HG02938 (cell line): ENCODE results near the gene ALG1L2.
"Not testable (repeated sequence)": the region's sequence is repeated elsewhere in the genome, so short reads cannot be mapped to it uniquely, and the experiment has no call there.

ENCODE experiments used
- ATAC-seq: cut with Tn5 transposase; IDR thresholded peaks from one replicate; pipeline ENCODE4 v1.9.1; 2021; ENCODE audit warnings: mild to moderate bottlenecking, moderate library complexity; ENCODE audit not compliant: unreplicated experiment

Gene ALG1L2

GRCh38 chr3:130081351-130081881 is at the start of gene ALG1L2:
TSS of gene ALG1L2 (plus strand) at chr3:130081831. CDS start at chr3:130082017, 186 bp downstream.
- ATAC-seq: no peak

- not testable (repeated sequence) for ATAC-seq
These were observed 44.4 kb upstream of the ALG1L2 start for GRCh38 chr3:130037126-130037815.

GRCh38 chr3:130042736-130043135 is 38.9 kb upstream of the ALG1L2 start:
- ATAC-seq: not testable (repeated sequence)

- ATAC-seq: not testable (repeated sequence)
These were observed 38.0 kb upstream of the ALG1L2 start for GRCh38 chr3:130043658-130044057.

GRCh38 chr3:130044370-130044769 is 37.3 kb upstream of the ALG1L2 start:
- no peak for ATAC-seq

GRCh38 chr3:130048726-130049125 is 32.9 kb upstream of the ALG1L2 start:
- no peak for ATAC-seq

- not testable (repeated sequence) for ATAC-seq
These were observed 29.3 kb upstream of the ALG1L2 start for GRCh38 chr3:130052366-130052765.

GRCh38 chr3:130052965-130053364 is 28.7 kb upstream of the ALG1L2 start:
- ATAC-seq: not testable (repeated sequence)

- ATAC-seq: not testable (repeated sequence)
These were observed 23.9 kb upstream of the ALG1L2 start for GRCh38 chr3:130057536-130058266.

- not testable (repeated sequence) for ATAC-seq
These were observed 23.4 kb upstream of the ALG1L2 start for GRCh38 chr3:130058267-130058657.

- ATAC-seq: not testable (repeated sequence)
These were observed 22.9 kb upstream of the ALG1L2 start for GRCh38 chr3:130058716-130059115.

- ATAC-seq: not testable (repeated sequence)
These were observed 22.5 kb upstream of the ALG1L2 start for GRCh38 chr3:130059162-130059561.

- ATAC-seq: no peak
These were observed 8.0 kb upstream of the ALG1L2 start for GRCh38 chr3:130073582-130073981.

GRCh38 chr3:130077636-130078035 is 4.0 kb upstream of the ALG1L2 start:
- ATAC-seq: no peak

- not testable (repeated sequence) for ATAC-seq
These were observed 1.9 kb downstream of the ALG1L2 start for GRCh38 chr3:130083363-130084090.

GRCh38 chr3:130084436-130084980 is 2.9 kb downstream of the ALG1L2 start:
- ATAC-seq: no peak

- no peak for ATAC-seq
These were observed 4.2 kb downstream of the ALG1L2 start for GRCh38 chr3:130085881-130086280.

GRCh38 chr3:130086628-130087027 is 5.0 kb downstream of the ALG1L2 start:
- ATAC-seq: not testable (repeated sequence)

GRCh38 chr3:130088061-130088460 is 6.4 kb downstream of the ALG1L2 start:
- ATAC-seq: no peak

- not testable (repeated sequence) for ATAC-seq
These were observed 9.1 kb downstream of the ALG1L2 start for GRCh38 chr3:130090681-130091080.

GRCh38 chr3:130091958-130092357 is 10.3 kb downstream of the ALG1L2 start:
- no peak for ATAC-seq
